Kasumi-1 (cell line): ENCODE data around the gene CRIP1.

Experiments used
- DNase-seq, 2 experiments: peaks; one replicate each; lab custom pipeline; 2025; lab: John Stamatoyannopoulos, UW

CRIP1 gene

GRCh38 chr14:105492971-105493871 lies 6.5 kb downstream of the CRIP1 start:
- no peak for DNase-seq

- no peak for DNase-seq
Observed at GRCh38 chr14:105493921-105494605, 7.4 kb downstream of the CRIP1 start.

- DNase-seq, result no peak
Observed at GRCh38 chr14:105494606-105494929, 7.9 kb downstream of the CRIP1 start.

DNA sequence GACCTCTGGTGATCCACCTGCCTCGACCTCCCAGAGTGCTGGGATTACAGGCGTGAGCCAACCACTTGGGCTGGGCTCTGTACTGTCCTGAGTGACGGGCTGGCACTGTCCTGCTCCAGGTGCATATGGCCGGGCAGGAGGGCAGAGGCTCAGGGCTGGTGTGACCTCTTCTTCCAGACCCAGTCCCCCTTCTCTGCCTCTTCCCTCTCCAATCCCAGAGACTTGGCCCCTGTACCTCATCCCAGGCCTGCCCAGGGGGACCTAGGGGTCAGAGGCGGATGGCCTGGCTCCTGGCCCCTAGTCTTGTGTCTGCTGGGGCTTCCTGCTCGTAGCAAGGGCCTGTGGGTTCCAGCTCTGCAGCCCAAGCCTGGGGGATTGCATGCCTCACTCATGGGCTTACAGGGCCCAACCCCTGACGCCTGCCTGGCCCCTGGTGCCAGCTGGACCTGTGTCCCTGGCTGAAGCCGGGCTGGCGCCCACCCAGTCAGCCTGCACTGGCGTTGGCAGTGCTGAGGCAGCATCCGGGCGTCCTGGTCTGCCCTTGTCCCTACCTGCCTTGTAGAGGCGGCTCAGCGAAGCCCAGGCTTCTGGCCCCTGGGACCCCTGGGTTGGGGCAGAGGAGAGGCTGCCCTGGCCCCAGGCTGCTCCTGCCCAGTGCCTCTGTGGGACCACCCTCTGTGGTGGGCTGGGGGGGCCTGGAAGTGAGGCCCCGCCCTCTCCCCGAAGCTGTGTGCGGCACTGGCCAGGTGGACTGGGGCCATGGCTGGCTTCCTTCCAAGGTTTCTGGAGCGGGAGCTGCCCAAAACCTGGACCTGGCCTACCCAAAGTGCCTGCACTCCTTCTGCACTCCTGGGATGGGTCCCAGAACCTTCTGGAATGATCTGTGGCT lies 8.7 kb downstream of the CRIP1 start:
- no peak for DNase-seq

DNA sequence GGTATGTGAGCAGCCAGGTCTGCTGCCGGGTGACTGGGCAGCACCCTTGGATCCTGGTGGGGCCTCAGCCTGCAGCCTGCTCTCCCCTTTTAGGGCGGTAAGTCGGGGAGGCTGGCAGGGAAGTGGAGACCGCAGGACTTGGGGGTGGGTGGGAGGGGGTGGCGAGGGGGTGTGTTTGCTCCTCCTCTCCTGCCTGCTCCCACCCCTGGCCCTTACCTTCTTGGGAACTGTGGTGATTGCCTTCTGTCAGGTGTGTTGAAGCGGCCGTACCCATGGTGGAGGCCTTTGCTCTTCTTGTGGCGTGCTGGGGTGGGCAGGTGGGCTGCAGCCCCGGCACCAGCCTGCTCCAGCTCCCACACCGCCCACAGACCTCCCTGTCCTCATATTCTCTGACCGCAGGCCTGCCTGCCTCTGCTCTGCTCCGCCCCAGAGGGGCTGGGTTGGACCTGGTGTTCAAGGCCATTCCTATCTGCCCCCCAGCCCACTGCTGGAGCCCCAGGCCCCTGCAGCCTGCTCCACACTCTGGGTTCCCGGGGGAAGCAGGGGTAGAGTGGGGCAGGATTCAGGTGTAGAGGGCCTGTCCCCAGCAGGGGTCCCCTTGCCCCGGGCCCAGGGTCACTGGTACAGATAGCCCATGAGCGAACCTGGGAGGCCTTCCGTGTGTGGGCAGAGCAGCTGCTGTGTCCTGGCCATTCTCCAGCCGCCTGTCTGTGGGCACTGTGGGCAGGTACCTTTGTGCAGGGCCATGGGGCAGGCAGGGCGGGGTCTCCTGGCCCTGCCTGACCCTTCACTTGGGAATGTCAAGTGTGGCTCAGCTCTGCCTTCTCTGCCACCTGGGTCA lies 9.5 kb downstream of the CRIP1 start:
- DNase-seq, result no peak

DNA sequence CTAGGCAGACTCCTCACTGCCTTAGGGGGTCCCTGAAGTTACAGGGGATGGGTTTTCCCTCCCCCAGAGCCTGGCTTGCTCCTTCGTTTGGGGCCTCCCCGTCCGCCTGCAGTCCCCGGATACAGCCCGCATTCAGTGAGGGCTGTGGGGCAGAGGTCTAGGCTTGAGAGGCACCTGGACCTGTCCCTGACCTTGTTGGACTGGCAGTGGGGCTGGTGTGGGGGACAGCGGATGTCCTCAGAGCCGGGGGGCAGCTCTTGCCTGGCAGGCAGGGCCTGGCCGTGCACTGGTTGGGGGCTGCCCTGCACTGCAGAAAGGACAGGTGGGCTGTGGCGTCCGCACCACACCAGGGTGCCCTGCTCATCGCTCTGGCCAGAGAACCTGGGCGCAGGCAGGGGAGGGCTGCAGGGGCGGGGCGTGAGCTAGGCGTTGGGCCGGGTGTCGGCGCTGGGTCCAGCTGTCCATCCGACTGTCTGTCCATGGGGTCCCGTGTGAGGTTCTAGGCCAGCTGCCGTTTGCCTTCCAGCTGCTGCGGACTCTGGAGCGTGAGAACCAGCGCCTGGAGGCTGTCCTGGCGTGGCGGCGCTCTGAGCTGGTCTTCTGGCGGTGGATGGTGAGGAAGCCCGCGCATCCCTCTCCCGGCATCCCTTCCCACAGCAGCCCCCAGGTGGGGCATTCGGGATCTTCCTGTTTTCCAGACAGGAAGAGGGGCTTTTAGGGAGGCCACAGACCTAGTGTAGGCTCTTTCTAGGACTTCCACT lies 10.3 kb downstream of the CRIP1 start:
- DNase-seq, result no peak

GRCh38 chr14:105497671-105498429 lies 11.2 kb downstream of the CRIP1 start:
- DNase-seq, result no peak

GRCh38 chr14:105498430-105499255 lies 12.0 kb downstream of the CRIP1 start:
- DNase-seq, result no peak

GRCh38 chr14:105499256-105500035 lies 12.8 kb downstream of the CRIP1 start:
- no peak for DNase-seq

- no peak for DNase-seq
Observed at GRCh38 chr14:105500036-105500725, 13.5 kb downstream of the CRIP1 start.

DNA sequence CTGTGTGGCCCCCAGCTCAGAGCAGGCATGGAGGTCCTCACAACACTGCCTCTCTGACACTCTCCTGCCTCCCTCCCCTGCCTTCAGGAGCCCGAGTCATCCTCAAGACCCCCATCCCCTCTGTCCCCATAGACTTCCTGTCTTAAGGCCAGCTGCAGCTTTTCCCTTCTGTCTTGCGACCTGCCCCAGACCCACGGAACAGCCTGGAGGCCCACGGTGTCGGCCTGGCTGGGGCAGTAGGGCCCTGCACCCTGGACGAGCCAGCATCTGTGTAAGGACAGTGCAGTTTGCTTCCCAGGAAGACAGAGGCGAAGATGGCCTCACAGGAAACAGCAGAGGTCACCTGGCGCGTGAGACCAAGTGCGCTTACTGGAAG lies 14.0 kb downstream of the CRIP1 start:
- DNase-seq, result no peak

DNA sequence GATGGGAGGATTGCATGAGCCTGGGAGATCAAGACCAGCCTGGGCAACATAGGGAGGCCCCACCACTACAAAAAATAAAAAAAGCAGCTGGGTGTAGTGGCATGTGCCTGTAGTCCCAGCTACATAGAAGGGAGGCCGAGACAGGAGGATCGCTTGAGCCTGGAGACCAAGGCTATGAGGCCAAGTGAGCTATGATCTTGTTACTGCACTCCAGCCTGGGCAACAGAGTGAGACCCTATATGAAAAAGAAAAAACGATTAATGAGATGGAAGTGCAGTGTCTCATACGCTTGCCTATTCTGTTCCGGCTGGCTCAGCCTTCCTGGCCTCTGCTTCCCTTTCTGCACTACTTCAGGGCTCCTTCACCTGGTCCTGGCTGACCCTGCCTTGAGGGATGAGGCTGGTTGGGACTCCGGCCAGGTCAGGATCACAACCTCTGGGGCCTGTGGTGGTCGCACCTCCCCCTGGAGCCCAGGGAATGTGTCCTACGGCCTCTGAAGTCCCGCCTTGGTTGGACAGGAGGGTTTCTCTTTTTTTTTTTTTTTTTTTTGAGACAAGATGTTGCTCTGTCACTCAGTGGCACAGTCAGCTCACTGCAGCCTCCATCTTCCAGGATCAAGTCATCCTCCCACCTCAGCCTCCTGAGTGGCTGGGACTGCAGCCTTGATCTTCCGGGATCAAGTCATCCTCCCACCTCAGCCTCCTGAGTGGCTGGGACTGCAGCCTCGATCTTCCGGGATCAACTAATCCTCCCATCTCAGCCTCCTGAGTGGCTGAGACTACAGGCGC lies 15.0 kb downstream of the CRIP1 start:
- DNase-seq, result no peak

DNA sequence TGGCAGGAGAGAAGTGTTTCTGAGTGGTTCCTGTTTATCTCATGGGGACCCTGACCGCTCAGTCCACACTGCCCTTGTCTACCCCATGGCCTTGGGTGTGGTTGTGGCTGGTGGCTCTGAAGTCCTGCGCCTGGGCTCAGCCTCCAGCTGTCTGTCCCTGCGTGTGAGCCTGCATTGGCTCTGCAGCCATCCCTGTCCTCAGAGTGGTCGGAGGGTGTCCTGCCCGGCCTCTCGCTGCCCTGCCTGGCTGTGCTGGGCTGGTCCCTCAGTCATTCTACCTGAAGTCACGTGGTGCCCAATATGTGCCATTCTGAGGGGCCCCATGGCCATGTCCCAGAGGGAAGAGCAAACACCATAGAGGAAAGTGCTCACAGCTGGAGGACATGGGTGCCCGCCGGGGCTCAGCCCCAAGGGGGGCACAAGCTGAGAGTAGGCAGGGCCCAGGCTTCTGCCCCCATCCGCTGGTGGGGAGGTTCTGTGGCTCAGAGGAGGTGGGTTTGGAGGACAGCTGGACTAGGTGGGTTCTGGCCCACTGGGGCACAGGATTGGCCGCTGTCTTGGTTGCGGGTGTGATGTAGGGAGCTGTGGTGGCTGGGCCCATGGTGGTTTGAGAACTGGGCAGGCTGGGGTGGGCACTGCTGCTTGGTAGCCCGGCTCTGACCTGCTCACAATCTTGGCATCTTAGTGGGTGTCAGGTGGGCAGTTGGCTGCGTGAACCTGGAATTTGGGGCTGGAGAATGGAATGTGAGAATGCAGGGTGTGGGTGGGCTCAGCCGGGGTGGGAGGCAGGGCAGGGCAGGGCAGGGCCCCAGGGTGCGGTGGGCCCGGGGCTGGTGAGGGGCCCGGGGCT lies 16.0 kb downstream of the CRIP1 start:
- DNase-seq, result no peak

DNA sequence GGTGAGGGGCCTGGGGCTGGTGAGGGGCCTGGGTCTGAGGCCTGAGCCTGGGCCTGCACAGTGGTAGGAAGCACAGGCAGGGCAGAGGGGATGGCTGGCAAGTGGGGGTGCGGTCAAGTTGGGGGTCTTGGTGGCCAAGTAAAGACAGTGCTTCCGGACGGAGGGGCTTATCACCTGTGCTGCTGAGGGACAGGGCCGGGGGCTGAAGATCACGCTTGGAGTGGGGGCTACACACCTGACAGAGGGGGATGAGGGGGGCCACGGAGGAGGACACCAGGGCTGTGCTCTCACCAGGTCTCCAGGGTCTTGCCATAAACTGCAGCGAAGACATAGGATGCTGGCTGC lies 16.6 kb downstream of the CRIP1 start:
- no peak for DNase-seq

GRCh38 chr14:105503935-105504692 lies 17.4 kb downstream of the CRIP1 start:
- DNase-seq, result no peak
